Measurements from ENCODE around the gene HCN2. TPM values are rescaled to one million over a fixed set of nuclear protein-coding genes. Genes with fewer than 3 reads are reported as not detected.

The HCN2 gene
- total RNA-seq, 1 donor from 2014 or later: 0.84 TPM

DNA sequence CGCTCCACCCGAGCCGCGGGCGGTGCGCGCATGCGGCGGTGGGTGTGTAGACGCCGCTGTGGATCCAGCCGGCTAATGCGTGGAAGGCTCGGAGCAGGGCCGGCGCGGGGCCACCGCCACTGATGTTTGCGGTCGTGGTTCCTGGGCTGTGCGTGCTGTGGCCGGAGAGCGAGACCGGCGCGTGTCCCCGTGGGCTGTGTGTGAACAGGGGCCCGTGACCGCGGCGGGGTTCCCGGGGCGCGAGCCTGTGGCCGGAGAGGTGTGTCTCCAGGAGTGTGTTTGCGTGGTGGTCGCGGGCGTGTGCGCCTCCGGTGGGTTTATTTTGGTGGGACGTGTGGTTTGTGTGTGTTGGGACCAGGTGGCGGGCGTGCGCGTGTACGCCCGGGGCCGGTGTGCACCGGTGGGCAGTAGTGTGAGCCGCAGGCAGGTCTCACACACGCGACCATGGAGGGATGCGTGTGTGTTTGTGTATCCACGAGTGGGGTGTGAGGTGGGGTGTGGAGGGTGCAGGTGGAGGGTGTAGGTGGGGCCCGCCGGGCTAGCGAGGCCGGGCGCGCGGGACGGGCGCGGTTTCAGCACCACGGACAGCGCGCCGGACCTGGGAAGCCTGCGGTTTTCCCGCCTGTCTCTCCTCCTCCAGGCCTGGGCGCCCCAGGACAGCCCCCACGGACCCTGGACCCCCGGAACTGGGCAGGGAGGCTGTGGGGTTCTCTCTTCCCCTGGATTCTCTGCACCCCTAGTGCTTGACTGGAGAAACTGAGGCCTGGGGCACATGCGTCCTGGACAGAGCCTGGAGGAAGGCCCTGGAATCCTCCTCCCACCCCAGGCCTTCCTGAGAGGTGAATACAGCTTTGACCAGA is 1.6 kb downstream of the HCN2 start:
- H3K4me1 Mint-ChIP-seq: no peaks in the 10 kb centered on the region
- DNase-seq (ENCODE audit: low read depth, low spot score): peak; percentile 39
- H3K4me3 Mint-ChIP-seq: peak overlapping the region; percentile 70
- peak overlapping the region; percentile 75 for H3K27ac Mint-ChIP-seq (ENCODE audit: unreplicated experiment)
- H3K36me3 Mint-ChIP-seq (ENCODE audit: low read depth): no peaks in the 10 kb centered on the region
- no peaks in the 10 kb centered on the region for H3K9me3 Mint-ChIP-seq
- H3K27me3 Mint-ChIP-seq (ENCODE audit: low read depth): peaks cover 62% of the 10 kb centered on the region
- TF ChIP-seq, protein P1, sequence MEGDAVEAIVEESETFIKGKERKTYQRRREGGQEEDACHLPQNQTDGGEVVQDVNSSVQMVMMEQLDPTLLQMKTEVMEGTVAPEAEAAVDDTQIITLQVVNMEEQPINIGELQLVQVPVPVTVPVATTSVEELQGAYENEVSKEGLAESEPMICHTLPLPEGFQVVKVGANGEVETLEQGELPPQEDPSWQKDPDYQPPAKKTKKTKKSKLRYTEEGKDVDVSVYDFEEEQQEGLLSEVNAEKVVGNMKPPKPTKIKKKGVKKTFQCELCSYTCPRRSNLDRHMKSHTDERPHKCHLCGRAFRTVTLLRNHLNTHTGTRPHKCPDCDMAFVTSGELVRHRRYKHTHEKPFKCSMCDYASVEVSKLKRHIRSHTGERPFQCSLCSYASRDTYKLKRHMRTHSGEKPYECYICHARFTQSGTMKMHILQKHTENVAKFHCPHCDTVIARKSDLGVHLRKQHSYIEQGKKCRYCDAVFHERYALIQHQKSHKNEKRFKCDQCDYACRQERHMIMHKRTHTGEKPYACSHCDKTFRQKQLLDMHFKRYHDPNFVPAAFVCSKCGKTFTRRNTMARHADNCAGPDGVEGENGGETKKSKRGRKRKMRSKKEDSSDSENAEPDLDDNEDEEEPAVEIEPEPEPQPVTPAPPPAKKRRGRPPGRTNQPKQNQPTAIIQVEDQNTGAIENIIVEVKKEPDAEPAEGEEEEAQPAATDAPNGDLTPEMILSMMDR (conservative IDR thresholded peaks at IDR 0.05): no peak

DNA sequence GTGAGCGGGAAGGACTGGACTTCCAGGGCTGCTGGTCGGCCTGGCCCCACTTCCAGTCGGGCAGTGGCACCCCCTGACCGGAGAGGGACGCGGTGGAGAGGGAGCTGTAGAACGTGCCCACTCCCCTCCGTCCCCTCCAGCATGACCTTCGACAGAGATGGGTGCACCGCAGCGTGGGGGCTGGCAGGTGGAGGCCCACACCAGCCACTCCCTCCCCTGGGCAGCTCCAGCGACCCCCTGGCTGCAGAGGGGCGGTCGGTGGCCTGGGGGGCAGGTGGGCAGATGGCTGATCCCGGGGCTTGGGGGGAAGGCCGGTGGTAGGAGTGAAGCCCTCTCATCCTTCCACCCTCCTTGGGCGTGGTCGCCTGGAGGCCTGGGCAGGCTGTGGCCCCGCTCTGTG is 2.4 kb downstream of the HCN2 start:
- Mint-ChIP-seq H3K27ac (ENCODE audit: unreplicated experiment) (no peak overlapping the region), H3K27me3 (ENCODE audit: low read depth) (peaks cover 56% of the 10 kb centered on the region), H3K36me3 (ENCODE audit: low read depth) (no peaks in the 10 kb centered on the region), H3K9me3 (no peaks in the 10 kb centered on the region), H3K4me1 (no peaks in the 10 kb centered on the region), H3K4me3 (no peak overlapping the region)
- no peak for DNase-seq (ENCODE audit: low read depth, low spot score)
- TF ChIP-seq, protein P1 (conservative IDR thresholded peaks at IDR 0.05): no peak

DNA sequence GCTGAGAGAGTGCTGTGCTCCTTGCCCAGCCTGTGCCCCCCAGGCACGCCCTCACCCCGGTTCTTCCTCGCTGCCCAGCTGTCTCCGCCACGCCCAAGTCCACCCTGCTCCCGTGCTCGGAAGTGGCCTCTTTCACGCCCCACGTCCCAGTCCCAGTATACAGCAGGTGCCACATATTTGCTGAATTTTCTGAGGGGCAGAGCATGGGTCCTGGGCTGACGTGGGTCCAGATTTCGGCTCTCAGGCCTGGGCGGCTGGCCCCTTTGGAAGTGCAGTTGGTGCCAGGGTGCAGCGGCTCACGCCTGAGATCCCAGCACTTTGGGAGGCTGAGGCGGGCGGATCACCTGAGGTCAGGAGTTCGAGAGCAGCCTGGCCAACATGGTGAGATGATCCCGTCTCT is 3.4 kb downstream of the HCN2 start:
- TF ChIP-seq, protein P1 (conservative IDR thresholded peaks at IDR 0.05): no peak
- H3K9me3 Mint-ChIP-seq: no peaks in the 10 kb centered on the region
- H3K4me3 Mint-ChIP-seq: no peak overlapping the region

GRCh38 chr19:593505-593904 is 3.8 kb downstream of the HCN2 start:
- H3K9me3 Mint-ChIP-seq: no peaks in the 10 kb centered on the region

More for the DNA sequence above, 3.4 kb downstream of the HCN2 start:
- H3K4me1 Mint-ChIP-seq: no peaks in the 10 kb centered on the region
- DNase-seq (ENCODE audit: low read depth, low spot score): no peak
- H3K36me3 Mint-ChIP-seq (ENCODE audit: low read depth): no peaks in the 10 kb centered on the region
- H3K27ac Mint-ChIP-seq (ENCODE audit: unreplicated experiment): no peak overlapping the region
- H3K27me3 Mint-ChIP-seq (ENCODE audit: low read depth): peaks cover 49% of the 10 kb centered on the region

DNA sequence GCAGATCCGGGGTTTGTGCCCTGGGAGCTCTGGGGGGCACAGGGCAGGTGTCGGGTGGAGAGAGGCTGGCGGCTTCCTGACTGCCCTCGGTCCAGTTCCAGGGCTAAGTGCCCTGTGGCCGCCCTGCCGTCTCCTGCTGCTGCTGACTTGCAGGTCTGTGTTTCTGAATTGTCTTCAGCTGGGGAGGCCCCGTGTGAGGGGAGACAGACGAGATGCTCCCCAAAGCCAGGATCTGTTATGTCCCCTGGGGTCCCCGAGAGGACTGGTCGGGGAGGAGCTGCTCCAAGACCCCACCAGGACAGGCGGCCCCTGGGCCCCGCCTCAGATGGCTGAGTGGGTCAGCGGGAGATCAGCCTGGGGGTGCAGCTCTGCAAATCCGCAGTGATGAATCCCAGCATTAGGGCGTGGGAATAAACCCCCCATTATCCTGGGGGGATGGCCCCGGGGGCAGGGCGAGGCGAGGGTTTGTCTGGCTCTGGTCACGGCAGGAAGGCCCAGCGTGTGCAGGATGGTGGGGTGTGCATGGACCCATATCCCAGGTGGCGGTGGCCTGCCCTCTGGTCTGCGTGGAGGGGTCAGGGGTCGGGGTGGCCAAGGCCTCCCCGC is 4.7 kb downstream of the HCN2 start:
- Mint-ChIP-seq H3K9me3 (no peaks in the 10 kb centered on the region), H3K27ac (ENCODE audit: unreplicated experiment) (no peak overlapping the region), H3K36me3 (ENCODE audit: low read depth) (no peaks in the 10 kb centered on the region), H3K4me3 (no peak overlapping the region), H3K4me1 (no peaks in the 10 kb centered on the region), H3K27me3 (ENCODE audit: low read depth) (peaks cover 36% of the 10 kb centered on the region)
- DNase-seq (ENCODE audit: low read depth, low spot score): no peak
- TF ChIP-seq, protein P1 (conservative IDR thresholded peaks at IDR 0.05): no peak

More at GRCh38 chr19:593505-593904, 3.8 kb downstream of the HCN2 start:
- H3K4me3 Mint-ChIP-seq: peak overlapping the region; percentile 47
- no peak for DNase-seq (ENCODE audit: low read depth, low spot score)
- H3K27ac Mint-ChIP-seq (ENCODE audit: unreplicated experiment): no peak overlapping the region
- TF ChIP-seq, protein P1 (conservative IDR thresholded peaks at IDR 0.05): no peak
- peaks cover 45% of the 10 kb centered on the region for H3K27me3 Mint-ChIP-seq (ENCODE audit: low read depth)
- H3K36me3 Mint-ChIP-seq (ENCODE audit: low read depth): no peaks in the 10 kb centered on the region
- no peaks in the 10 kb centered on the region for H3K4me1 Mint-ChIP-seq

Measured in neural crest cell (in vitro differentiated cells).